ENCODE data around the gene TMEM45B. TPM values are rescaled to one million over a fixed set of nuclear protein-coding genes. Genes with fewer than 3 reads are reported as not detected.
A peak's percentile ranks its signal among the peaks of the same experiment; 100 is the strongest.
"Not testable (repeated sequence)": the region's sequence is repeated elsewhere in the genome, so short reads cannot be mapped to it uniquely, and the experiment has no call there.

TMEM45B gene
- not detected for total RNA-seq
- long read RNA-seq, result 0 reads

DNA sequence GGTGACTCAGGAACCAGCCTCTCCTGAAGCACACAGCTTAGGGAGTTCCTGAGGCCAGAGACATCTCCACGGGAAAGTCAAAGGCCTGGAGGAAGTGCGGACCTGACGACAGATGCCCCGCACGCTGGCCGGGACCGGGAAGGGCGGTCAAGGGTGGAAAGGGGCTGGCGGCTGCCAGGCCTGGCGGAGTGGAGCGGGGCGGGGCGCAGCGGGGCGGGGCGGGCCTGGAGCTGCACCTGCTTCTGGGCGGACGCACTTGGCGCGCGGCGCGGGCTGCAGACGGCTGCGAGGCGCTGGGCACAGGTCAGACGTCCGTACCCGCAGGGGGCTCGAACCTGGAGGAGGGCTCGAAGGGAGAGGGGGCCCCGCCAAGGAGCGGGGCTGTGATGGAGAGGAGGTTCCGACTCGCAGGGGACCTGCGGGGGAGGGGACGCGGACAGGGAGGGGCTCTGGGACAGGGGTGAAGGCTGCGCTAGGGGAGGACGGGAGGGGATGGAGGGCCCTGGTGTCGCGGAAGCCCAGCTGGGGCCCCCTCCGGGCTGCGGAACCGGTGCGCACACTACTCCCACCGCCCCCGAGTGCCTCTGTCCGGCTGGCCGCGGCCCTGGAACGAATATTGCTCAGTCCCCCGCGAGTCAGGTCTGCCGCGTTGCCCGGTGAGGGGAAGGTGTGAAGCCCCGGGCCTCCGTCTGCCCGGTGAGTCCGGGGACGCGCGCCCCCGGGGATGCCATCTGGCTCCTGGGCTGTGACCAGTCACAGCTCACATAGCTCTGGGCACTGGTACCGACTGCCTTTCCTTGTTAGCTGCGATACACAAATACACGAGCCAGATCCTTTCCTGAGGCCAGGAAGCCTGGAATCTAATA is at the start of gene TMEM45B:
TSS of gene TMEM45B (plus strand) at position 253 of the 866 bp plus-strand sequence. CDS start 36,635 bp downstream, outside the sequence.
- DNase-seq (ENCODE audit: missing footprints) (peak; percentile 69), ATAC-seq (peak; percentile 39)
- intact Hi-C loops (cut with DNase I), result no loop called here

GRCh38 chr11:129766898-129767604 is 48.6 kb upstream of the TMEM45B start:
- no peak for ATAC-seq
- DNase-seq (ENCODE audit: missing footprints), result no peak
- intact Hi-C loops (cut with DNase I), result no loop called here

DNA sequence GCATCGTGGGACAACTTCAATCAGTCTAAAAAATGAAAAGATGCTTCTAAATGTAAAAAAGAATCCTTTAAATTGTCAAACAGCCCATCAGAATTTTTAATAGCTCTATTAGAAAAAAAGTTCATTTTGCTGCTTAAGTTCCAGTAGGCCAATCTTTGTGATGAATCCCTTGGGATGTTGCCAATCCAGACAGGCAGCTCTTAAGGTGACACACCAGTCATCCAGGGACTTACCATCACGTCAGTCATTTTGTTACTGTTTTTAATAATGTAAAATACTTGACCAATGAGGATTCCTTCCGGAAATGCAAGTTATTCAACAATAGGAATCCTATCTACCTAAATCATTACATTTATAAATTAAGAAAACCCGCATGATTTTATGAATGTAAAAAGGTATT is 47.8 kb upstream of the TMEM45B start:
- no peak for DNase-seq (ENCODE audit: missing footprints)
- ATAC-seq, result no peak
- intact Hi-C loops (cut with DNase I), result no loop called here

DNA sequence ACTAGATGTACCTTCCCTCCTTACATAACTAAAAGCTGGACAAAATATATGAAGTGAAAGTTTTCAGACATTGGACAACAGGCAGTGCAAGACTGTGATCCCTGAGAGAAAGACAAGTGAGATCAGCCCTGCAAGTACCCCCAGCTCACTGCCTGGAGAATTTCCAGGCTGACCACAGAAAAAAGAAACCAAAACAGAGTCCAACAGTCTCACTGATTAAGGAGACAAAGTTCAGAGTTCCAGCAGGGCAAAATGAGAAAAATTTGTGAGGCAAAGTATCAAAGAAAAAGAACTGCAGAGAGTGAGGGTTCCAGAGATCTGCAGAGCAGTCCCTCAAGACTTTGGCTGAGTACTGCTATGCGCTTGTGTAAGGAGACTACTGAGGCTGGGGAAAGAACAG is 47.3 kb upstream of the TMEM45B start:
- ATAC-seq, result no peak
- intact Hi-C loops (cut with DNase I), result no loop called here

DNA sequence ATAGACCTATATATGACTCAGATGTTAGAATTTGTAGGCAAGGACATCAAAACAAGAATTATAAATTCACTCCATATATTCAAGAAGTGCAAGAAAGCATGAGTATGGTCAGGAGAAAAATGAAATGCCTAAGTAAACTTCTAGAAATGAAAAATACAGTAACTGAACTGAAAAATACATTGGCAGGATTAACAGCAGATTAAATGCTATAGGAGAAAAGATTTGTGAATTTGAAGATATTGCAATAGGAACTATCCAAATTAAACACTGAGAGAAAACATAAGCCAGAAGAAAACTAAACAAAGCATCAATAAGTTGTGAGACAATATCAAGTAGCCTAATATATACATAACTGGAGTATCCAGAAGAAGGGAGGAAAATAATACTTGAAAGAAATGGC is 46.6 kb upstream of the TMEM45B start:
- ATAC-seq, result no peak
- intact Hi-C loops (cut with DNase I), result no loop called here
- no peak for DNase-seq (ENCODE audit: missing footprints)

More for the DNA sequence above, 47.3 kb upstream of the TMEM45B start:
- DNase-seq (ENCODE audit: missing footprints), result no peak

DNA sequence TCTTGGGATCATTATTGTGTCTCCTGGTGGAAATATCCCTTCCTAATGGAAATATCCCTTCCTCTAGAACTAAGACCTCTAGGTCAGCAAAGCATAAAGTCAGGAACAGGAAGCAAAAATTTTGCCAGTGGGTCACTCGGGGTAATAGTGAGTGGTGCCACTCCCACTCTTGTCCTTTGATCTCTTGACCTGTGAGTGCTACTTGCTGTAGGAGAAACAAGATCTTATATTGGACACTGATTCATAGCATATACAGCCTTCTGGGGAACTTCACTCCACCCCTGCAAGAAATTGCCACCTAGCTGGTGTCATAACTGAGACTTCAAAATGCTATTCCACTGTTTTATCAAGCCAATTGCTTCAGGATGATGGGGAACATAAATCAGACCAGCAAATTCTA is 44.7 kb upstream of the TMEM45B start:
- no peak for DNase-seq (ENCODE audit: missing footprints)
- ATAC-seq, result no peak
- intact Hi-C loops (cut with DNase I), result no loop called here

- intact Hi-C loops (cut with DNase I); DNase-seq (ENCODE audit: missing footprints); ATAC-seq: not testable (repeated sequence)
Measured at GRCh38 chr11:129771456-129771855, 44.2 kb upstream of the TMEM45B start.

DNA sequence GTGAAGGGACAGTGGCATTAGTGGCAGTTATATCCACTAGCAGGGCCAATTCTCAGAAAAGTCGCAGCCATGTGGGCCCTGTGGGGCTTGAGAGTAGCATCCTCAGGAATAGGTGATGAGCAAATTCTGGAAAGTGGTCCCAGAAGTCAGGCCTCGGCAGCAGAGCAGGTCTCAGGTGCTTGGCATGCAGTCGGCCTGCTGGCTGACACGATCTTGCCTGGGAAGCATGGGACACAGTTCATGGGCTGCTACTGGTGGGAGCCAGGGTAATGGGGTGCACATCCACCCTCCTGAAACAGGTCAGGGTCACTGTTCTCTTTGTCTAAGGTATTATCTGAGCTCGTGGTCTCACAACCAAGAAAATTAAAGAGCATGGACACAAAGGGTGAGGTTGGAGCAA is 36.8 kb upstream of the TMEM45B start:
- no peak for ATAC-seq
- intact Hi-C loops (cut with DNase I), result no loop called here
- DNase-seq (ENCODE audit: missing footprints), result no peak

- DNase-seq (ENCODE audit: missing footprints), result no peak
- no peak for ATAC-seq
- intact Hi-C loops (cut with DNase I), result no loop called here
Measured at GRCh38 chr11:129779342-129779741, 36.3 kb upstream of the TMEM45B start.

DNA sequence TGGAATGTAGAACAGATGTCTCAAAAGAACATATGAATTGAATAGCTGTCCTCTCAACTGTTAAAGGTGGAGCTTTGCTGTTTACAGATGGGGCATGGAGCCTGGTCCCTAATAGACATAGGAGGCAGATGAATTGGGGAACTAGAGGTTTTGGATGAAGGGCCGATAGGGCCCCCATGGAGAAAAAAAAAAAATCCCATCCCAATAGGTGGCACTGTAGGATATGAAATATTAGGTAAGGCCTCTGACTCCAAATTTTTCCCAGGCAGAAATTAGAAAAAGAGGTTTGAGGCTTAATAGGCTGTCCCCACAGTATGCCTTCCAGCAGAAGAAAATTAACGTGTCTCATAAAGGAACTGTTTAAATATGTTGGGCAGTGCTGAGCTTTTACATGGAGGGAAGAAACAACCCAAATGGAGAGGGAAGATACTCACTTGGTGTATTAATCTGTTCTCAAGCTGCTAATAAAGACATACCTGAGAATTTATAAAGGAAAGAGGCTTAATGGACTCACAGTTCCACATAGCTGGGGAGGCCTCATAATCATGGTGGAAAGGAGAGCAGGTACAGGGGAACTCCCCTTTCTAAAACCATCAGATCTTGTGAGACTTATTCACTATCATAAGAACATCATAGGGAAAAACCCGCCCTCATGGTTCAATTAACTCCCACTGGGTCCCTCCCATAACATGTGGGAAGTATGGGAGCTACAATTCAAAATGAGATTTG is 30.1 kb upstream of the TMEM45B start:
- DNase-seq (ENCODE audit: missing footprints) (no peak), ATAC-seq (no peak)
- intact Hi-C loops (cut with DNase I), result no loop called here

- DNase-seq (ENCODE audit: missing footprints); intact Hi-C loops (cut with DNase I); ATAC-seq: not testable (repeated sequence)
Measured at GRCh38 chr11:129786112-129786416, 29.6 kb upstream of the TMEM45B start.

- intact Hi-C loops (cut with DNase I), result no loop called here
- no peak for DNase-seq (ENCODE audit: missing footprints)
- ATAC-seq, result no peak
Measured at GRCh38 chr11:129787532-129788155, 28.0 kb upstream of the TMEM45B start.

DNA sequence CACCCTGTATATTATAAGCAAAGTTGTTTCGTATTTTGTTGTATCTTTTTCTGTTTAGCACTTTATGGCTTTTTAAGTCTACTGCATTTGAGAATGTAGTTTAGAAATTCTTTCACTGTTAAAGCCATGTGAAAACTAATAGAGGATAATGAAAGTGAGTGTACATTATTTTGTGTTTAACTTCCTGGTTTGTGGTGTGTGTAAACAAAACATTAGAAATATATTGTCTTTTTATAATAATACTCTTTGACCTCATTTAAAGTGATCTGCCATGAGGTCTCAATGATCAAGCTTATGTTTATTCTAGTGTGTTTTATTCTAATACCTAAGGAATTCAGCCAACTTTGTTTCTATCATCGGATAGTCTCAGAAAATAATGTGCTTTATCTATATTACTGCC is 27.4 kb upstream of the TMEM45B start:
- intact Hi-C loops (cut with DNase I), result no loop called here
- no peak for DNase-seq (ENCODE audit: missing footprints)
- no peak for ATAC-seq

- ATAC-seq, result no peak
- no peak for DNase-seq (ENCODE audit: missing footprints)
- intact Hi-C loops (cut with DNase I), result no loop called here
Measured at GRCh38 chr11:129790106-129790505, 25.5 kb upstream of the TMEM45B start.

- DNase-seq (ENCODE audit: missing footprints), result no peak
- intact Hi-C loops (cut with DNase I), result no loop called here
- ATAC-seq, result no peak
Measured at GRCh38 chr11:129791515-129791914, 24.1 kb upstream of the TMEM45B start.

DNA sequence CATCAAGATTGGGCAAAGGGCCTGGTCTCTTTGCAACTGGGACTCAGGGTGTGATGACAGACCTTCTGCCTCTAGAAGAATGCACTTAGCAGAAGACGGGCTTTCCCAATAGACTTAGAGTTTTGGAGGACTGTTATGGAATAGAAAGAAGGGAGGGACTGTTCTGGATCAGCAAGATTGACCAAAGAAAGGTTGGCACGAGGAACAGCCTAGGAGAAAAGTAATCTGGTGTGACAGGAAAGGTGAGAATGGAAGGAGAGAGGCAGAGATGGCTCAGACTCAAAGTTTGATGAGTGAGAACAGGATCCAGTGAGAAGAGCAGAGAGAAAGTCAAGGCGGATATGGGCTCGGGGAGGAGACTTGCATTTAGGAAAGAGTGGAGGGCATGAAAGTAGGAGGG is 23.0 kb upstream of the TMEM45B start:
- ATAC-seq, result no peak
- intact Hi-C loops (cut with DNase I), result no loop called here
- no peak for DNase-seq (ENCODE audit: missing footprints)

DNA sequence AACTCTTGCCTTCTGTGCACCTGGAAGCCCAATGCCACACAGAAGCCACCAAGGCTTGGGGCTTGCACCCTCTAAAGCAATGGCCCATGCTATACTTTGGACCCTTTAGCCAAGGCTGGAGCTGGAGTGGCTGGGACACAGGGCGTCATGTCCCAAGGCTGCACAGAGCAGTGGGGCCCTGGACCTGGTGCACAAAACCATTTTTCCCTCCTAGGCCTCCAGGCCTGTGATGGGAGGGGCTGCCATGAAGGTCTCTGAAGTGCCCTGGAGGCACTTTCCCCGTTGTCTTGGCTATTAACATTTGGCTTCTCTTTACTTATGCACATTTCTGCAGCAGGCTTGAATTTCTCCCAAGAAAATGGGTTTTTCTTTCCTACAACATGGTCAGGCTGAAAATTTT is 20.6 kb upstream of the TMEM45B start:
- ATAC-seq, result no peak
- intact Hi-C loops (cut with DNase I), result no loop called here
- DNase-seq (ENCODE audit: missing footprints), result no peak

- intact Hi-C loops (cut with DNase I), result no loop called here
- DNase-seq (ENCODE audit: missing footprints), result no peak
- no peak for ATAC-seq
Measured at GRCh38 chr11:129798212-129798611, 17.4 kb upstream of the TMEM45B start.

DNA sequence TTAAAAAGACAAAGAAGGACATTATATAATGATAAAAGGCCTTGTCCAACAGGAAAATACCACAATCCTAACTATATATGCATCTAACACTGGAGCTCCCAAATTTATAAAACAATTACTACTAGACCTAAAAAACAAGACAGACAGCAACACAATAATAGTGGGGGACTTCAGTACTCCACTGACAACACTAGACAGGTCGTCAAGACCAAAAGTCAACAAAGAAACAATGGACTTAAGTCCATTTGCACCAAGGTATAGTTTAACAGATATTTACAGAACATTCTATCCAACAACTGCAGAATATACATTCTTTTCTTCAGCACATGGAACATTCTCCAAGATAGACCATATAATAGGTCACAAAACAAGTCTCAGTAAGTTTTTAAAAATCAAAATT is 15.5 kb upstream of the TMEM45B start:
- intact Hi-C loops (cut with DNase I); DNase-seq (ENCODE audit: missing footprints); ATAC-seq: not testable (repeated sequence)
